Astrocyte (in vitro differentiated cells and primary cell): ENCODE measurements around the gene LRRC4C. TPM values are rescaled to one million over a fixed set of nuclear protein-coding genes. Genes with fewer than 3 reads are reported as not detected.

ENCODE experiments used
- DNase-seq: peaks from one replicate; pipeline ENCODE4 v3.0.0-alpha.2; 2010; ENCODE audit warnings: low read depth
- FAIRE-seq: peaks from 2 replicates; lab custom pipeline; 2011; peaks lifted over from hg19 to GRCh38; lab: Jason Lieb, UNC
- H2AFZ ChIP-seq: 2 replicates; pipeline ENCODE4 v1.6.0; 2012; ENCODE audit warnings: low read depth, low read length, inconsistent platforms
- H3K27ac ChIP-seq: 2 replicates; pipeline ENCODE4 v1.5.1; 2011; ENCODE audit warnings: low read depth, low read length, inconsistent platforms
- H3K27me3 ChIP-seq: 2 replicates; pipeline ENCODE4 v1.6.0; 2011; ENCODE audit warnings: low read length, inconsistent platforms; ENCODE audit not compliant: insufficient read depth
- H3K36me3 ChIP-seq: 2 replicates; pipeline ENCODE4 v1.5.1; 2011; ENCODE audit warnings: low read length, inconsistent platforms; ENCODE audit not compliant: insufficient read depth
- H3K4me1 ChIP-seq: 2 replicates; pipeline ENCODE4 v1.5.1; 2011; ENCODE audit warnings: low read length, inconsistent platforms; ENCODE audit not compliant: insufficient read depth
- H3K4me2 ChIP-seq: 2 replicates; pipeline ENCODE4 v1.6.0; 2012; ENCODE audit warnings: low read length, inconsistent platforms
- H3K4me3 ChIP-seq: 2 replicates; pipeline ENCODE4 v1.5.1; 2011; ENCODE audit warnings: low read depth, mild to moderate bottlenecking, low read length, inconsistent platforms; ENCODE audit not compliant: insufficient read depth
- H3K79me2 ChIP-seq: 2 replicates; pipeline ENCODE4 v1.6.0; 2012; ENCODE audit warnings: mild to moderate bottlenecking, low read length, inconsistent platforms; ENCODE audit not compliant: insufficient read depth
- H3K9ac ChIP-seq: 2 replicates; pipeline ENCODE4 v1.6.0; 2012; ENCODE audit warnings: mild to moderate bottlenecking, low read length, inconsistent platforms
- H3K9me3 ChIP-seq: 2 replicates; pipeline ENCODE4 v1.5.1; 2012; ENCODE audit warnings: low read depth, mild to moderate bottlenecking, low read length, inconsistent platforms; ENCODE audit not compliant: insufficient read depth
- H4K20me1 ChIP-seq: 2 replicates; pipeline ENCODE4 v1.6.0; 2012; ENCODE audit warnings: low read length, inconsistent platforms; ENCODE audit not compliant: insufficient read depth
- H3K27ac Mint-ChIP-seq: one replicate; pipeline ENCODE4 v1.8.0; 2021; ENCODE audit warnings: mild to moderate bottlenecking, mixed read lengths; ENCODE audit not compliant: unreplicated experiment
- H3K27me3 Mint-ChIP-seq: one replicate; pipeline ENCODE4 v1.8.0; 2021; ENCODE audit warnings: low read depth, mixed read lengths; ENCODE audit not compliant: unreplicated experiment
- H3K36me3 Mint-ChIP-seq: one replicate; pipeline ENCODE4 v1.8.0; 2021; ENCODE audit warnings: low read depth, mixed read lengths; ENCODE audit not compliant: unreplicated experiment
- H3K4me1 Mint-ChIP-seq: one replicate; pipeline ENCODE4 v1.8.0; 2021; ENCODE audit warnings: low read depth, mixed read lengths; ENCODE audit not compliant: unreplicated experiment
- H3K4me3 Mint-ChIP-seq: one replicate; pipeline ENCODE4 v1.8.0; 2021; ENCODE audit warnings: mild to moderate bottlenecking, moderate library complexity, mixed read lengths; ENCODE audit not compliant: unreplicated experiment
- H3K9me3 Mint-ChIP-seq: one replicate; pipeline ENCODE4 v1.8.0; 2021; ENCODE audit warnings: mild to moderate bottlenecking, mixed read lengths; ENCODE audit not compliant: unreplicated experiment
- CTCF ChIP-seq: IDR thresholded peaks from 2 replicates; pipeline ENCODE4 v1.5.1; 2011; ENCODE audit warnings: low read depth, mild to moderate bottlenecking, inconsistent platforms, low read length, moderate library complexity; ENCODE audit not compliant: insufficient read depth
- EZH2 ChIP-seq: IDR thresholded peaks from 2 replicates; pipeline ENCODE4 v1.6.1; 2012; ENCODE audit warnings: mild to moderate bottlenecking, low read length, inconsistent platforms; ENCODE audit not compliant: insufficient read depth
- total RNA-seq: library from RNA; stranded (reverse); gene quantifications from 2 replicates; pipeline ENCODE4 v1.2.1, GENCODE V29; 2021

The LRRC4C gene
- total RNA-seq, 1 donor from 2014 or later = 9.0 TPM

GRCh38 chr11:41377709-41378394, 81.6 kb downstream of the LRRC4C start:
- TF ChIP-seq CTCF (no peak), EZH2 (no peak)
- no peaks in the 10 kb centered on the region for H3K9me3 Mint-ChIP-seq
- H3K27me3 ChIP-seq = no peaks in the 10 kb centered on the region
- H3K36me3 Mint-ChIP-seq = no peaks in the 10 kb centered on the region
- H3K4me1 Mint-ChIP-seq = peaks cover 3% of the 10 kb centered on the region
- no peaks in the 10 kb centered on the region for H3K36me3 ChIP-seq
- no peak overlapping the region for H3K4me3 Mint-ChIP-seq
- no peak overlapping the region for H3K9ac ChIP-seq
- H3K27me3 Mint-ChIP-seq = no peaks in the 10 kb centered on the region
- FAIRE-seq (no peak), DNase-seq (no peak)
- no peaks in the 10 kb centered on the region for H4K20me1 ChIP-seq
- H3K4me1 ChIP-seq = peaks cover 4% of the 10 kb centered on the region
- no peak overlapping the region for H3K4me2 ChIP-seq
- H3K27ac ChIP-seq = no peak overlapping the region
- H3K9me3 ChIP-seq = no peaks in the 10 kb centered on the region
- no peaks in the 10 kb centered on the region for H3K79me2 ChIP-seq
- no peak overlapping the region for H2AFZ ChIP-seq
- no peak overlapping the region for H3K4me3 ChIP-seq
- H3K27ac Mint-ChIP-seq = no peak overlapping the region

- H3K79me2 ChIP-seq = no peaks in the 10 kb centered on the region
- no peaks in the 10 kb centered on the region for H3K36me3 ChIP-seq
- H3K4me2 ChIP-seq = no peak overlapping the region
- Mint-ChIP-seq H3K27me3 (no peaks in the 10 kb centered on the region), H3K27ac (no peak overlapping the region), H3K9me3 (no peaks in the 10 kb centered on the region), H3K4me3 (no peak overlapping the region), H3K36me3 (no peaks in the 10 kb centered on the region), H3K4me1 (peaks cover 2% of the 10 kb centered on the region)
- FAIRE-seq (no peak), DNase-seq (no peak)
- no peaks in the 10 kb centered on the region for H3K4me1 ChIP-seq
- no peak overlapping the region for H2AFZ ChIP-seq
- no peaks in the 10 kb centered on the region for H3K9me3 ChIP-seq
- no peaks in the 10 kb centered on the region for H4K20me1 ChIP-seq
- no peaks in the 10 kb centered on the region for H3K27me3 ChIP-seq
- H3K27ac ChIP-seq = no peak overlapping the region
- H3K9ac ChIP-seq = no peak overlapping the region
- no peak overlapping the region for H3K4me3 ChIP-seq
- TF ChIP-seq EZH2 (no peak), CTCF (no peak)
Measured at GRCh38 chr11:41351825-41352224, 107.6 kb downstream of the LRRC4C start.

- H3K9me3 Mint-ChIP-seq = no peaks in the 10 kb centered on the region
- H4K20me1 ChIP-seq = no peaks in the 10 kb centered on the region
- H3K4me2 ChIP-seq = no peak overlapping the region
- DNase-seq (no peak), FAIRE-seq (no peak)
- H3K27me3 Mint-ChIP-seq = no peaks in the 10 kb centered on the region
- H3K27ac Mint-ChIP-seq = no peak overlapping the region
- H3K4me1 Mint-ChIP-seq = peaks cover 2% of the 10 kb centered on the region
- no peaks in the 10 kb centered on the region for H3K36me3 Mint-ChIP-seq
- no peaks in the 10 kb centered on the region for H3K9me3 ChIP-seq
- H3K9ac ChIP-seq = no peak overlapping the region
- no peaks in the 10 kb centered on the region for H3K27me3 ChIP-seq
- TF ChIP-seq CTCF = no peak
- no peak for TF ChIP-seq EZH2
- H3K4me3 ChIP-seq = no peak overlapping the region
- no peak overlapping the region for H3K27ac ChIP-seq
- H3K4me3 Mint-ChIP-seq = no peak overlapping the region
- no peaks in the 10 kb centered on the region for H3K36me3 ChIP-seq
- H3K79me2 ChIP-seq = no peaks in the 10 kb centered on the region
- no peak overlapping the region for H2AFZ ChIP-seq
- no peaks in the 10 kb centered on the region for H3K4me1 ChIP-seq
Measured at GRCh38 chr11:41346042-41346441, 113.4 kb downstream of the LRRC4C start.
